ENCODE data around the gene PLXNA4.

GRCh38 chr7:132551886-132552285, 24.4 kb downstream of the PLXNA4 start:
- no peak for TF ChIP-seq CTCF (IDR thresholded peaks at IDR 0.05)
- no peak for TF ChIP-seq POLR2A (IDR thresholded peaks at IDR 0.05)

Measured in body of pancreas (tissue), 4 donors.